ENCODE results near the gene RNF123.

- TF ChIP-seq CTCF (IDR thresholded peaks at IDR 0.05; ENCODE audit: low read length) (no peak), EZH2 (IDR thresholded peaks at IDR 0.05; ENCODE audit: borderline replicate concordance, low read length) (no peak)
Measured at GRCh38 chr3:49759226-49759625, 69.9 kb downstream of the RNF123 start.

Data from OCI-LY1 (cell line).